NCI-H2227 (cell line): ENCODE results near the gene MRPS7.

Experiments
- DNase-seq: peaks from one replicate; lab custom pipeline; 2025; ENCODE audit not compliant: unreplicated experiment; lab: John Stamatoyannopoulos, UW

MRPS7 gene

DNA sequence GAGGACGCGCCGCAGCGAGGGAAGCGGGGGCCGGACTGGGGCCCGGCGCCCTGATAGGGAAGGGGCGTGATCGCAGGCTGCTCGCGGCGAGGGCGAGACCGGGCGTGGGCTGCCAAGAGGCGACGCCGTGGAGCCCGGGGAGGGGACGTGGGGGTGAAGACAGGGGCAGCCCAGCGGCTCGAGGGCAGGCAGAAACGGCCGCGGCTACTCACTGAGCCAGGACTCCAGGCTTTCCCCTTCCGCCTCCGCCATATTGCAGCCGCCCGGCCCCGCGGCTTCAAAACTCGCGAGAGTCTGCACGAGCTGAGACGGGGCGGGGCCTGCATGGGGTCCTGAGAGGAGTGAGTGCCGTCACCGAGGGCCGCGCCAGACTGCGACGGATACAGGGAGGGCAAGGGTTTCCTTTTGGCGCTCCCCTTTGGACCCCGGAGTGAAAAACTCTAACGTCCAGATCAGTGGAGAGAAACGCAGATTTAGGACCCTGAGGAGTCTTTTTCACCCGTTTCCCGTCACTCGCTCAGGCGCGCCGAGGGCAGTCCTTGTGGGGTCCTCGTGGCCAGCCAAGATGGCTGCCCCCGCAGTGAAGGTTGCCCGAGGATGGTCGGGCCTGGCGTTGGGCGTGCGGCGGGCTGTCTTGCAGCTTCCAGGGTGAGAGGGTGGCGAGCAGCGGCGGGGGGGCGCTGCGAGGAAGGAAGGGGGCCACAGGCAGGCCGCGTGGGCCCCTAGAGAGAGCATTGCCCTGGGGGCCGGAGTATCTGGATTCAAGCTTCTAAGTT, at the start of gene MRPS7, which contains the start of gene GGA3:
TSS of gene MRPS7 (plus strand) at position 544 of the 776 bp plus-strand sequence. CDS start at position 566, 22 bp downstream.
TSS of gene GGA3 (minus strand) at position 271 of the 776 bp plus-strand sequence. CDS start at position 252, 19 bp downstream.
- DNase-seq: peak; percentile 97

DNA sequence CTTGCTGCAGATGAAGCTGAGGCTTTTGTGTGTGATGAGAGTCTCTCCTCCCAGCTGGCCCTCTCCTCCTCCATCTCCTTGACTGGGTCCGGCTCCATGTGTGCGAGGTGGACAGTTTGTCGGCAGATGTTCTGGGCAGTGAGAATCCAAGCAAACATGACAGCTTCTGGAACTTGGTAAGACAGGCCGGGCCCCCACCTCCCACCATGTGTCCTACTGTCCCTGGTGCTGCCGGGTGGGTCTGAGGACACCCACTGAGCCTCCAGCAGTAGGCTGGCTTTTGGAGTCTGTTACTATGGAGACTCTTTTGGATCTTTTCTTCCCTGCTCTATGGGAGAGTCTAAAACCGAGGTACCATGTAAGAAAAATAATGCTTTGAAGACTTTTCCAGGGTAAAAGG, 43.5 kb upstream of the MRPS7 start:
- DNase-seq: no peak

DNA sequence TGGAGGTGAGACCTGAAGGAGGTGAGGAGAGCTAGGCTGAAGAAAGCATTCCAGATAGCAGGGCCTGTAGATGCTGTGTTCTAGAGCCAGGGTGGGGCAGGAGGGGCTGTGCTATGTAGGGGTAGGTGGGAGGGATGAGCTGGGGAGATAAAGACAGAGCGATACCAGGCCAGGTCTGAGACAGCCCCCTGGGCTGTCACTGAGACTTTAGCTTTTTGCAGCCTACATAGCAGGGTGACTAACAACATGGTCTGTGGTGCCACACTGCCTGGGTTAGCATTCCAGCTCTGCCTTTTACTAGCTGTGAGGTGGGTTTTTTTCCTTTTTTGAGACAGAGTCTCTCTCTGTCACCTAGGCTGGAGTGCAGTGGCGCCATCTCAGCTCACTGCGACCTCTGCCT, 41.9 kb upstream of the MRPS7 start:
- DNase-seq: no peak

DNA sequence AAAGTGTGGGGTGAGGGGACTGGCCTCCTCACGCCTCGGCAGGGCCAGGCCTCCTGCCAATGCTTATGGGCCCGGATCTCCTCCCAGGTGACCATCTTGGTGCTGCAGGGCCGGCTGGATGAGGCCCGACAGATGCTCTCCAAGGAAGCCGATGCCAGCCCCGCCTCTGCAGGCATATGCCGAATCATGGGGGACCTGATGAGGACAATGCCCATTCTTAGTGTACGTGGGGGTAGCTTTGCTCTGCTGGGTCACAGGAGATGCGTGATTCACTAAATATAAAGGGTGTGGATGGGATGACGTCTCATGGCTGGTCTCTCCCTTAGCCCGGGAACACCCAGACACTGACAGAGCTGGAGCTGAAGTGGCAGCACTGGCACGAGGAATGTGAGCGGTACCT, 36.7 kb upstream of the MRPS7 start:
- no peak for DNase-seq

DNA sequence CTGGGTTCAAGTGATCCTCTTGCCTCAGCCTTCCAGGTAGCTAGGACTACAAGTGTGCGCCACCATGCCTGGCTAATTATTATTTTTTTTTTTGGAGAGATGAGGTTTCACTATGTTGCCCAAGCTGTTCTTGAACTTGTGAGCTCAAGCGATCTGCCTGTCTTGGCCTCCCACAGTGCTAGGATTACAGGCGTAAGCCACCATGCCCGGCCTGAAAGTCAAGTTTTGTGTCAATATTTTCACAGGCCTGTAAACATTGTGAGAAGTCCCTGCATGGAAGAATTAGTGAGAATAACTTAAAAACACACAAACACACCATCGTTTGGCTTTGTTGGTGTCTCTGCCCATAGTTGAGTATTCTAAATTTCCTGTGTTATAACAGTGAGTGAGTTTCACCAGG, 34.0 kb upstream of the MRPS7 start:
- no peak for DNase-seq

DNA sequence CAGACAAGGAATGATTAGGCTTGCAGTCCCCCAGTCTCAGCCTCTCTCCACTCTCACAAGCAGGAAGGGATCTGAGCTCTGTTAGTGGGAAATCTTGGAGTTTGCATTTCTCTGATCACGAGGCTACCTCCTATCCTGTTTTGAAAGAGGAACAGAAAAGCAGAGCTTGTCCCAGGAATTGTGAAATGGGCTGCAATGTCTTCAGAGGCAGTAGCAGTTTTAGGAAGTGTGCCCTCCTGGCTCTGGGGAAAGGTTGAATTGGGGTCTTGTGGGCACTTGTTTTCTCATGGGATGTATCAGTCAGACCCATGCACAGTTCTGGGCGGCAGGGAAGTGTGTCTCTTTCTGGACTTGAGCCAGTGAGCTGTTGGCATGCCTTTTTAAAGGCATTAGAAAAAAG, 33.4 kb upstream of the MRPS7 start:
- DNase-seq: no peak

DNA sequence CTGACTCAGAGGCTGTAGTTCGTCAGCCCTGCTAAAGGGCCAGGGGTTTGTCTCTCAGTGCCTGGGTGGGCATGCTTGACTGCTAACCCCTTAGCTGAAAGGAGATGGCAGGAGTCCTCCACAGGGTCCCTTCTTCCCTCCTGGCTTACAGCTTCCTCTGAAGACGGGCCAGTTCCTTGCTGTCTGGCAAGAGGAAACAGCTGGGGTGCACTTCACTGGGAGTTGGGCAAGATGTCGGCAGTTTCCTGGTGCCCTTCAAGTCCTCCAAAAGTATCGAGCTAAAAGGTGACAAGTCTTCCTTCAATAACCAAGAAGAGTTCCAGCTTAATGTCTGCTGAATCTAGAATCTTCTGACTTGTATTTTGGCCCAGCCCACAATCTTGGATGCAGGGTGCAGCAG, 32.8 kb upstream of the MRPS7 start:
- DNase-seq: no peak

DNA sequence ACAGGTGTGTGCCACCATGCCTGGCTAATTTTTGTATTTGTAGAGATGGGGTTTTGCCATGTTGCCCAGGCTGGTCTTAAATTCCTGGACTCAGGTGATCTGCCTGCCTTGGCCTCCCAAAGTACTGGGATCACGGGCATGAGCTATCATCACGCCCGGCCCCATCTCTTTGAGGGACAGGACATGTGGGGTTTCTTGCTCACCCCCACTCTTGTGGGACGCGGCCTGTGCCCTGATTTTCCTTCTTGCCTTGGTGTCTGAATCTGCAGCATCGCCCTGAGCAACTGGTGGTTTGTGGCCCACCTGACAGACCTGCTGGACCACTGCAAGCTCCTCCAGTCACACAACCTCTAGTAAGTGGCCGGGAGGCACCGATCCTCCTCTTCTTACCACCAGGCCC, 30.6 kb upstream of the MRPS7 start:
- no peak for DNase-seq

DNA sequence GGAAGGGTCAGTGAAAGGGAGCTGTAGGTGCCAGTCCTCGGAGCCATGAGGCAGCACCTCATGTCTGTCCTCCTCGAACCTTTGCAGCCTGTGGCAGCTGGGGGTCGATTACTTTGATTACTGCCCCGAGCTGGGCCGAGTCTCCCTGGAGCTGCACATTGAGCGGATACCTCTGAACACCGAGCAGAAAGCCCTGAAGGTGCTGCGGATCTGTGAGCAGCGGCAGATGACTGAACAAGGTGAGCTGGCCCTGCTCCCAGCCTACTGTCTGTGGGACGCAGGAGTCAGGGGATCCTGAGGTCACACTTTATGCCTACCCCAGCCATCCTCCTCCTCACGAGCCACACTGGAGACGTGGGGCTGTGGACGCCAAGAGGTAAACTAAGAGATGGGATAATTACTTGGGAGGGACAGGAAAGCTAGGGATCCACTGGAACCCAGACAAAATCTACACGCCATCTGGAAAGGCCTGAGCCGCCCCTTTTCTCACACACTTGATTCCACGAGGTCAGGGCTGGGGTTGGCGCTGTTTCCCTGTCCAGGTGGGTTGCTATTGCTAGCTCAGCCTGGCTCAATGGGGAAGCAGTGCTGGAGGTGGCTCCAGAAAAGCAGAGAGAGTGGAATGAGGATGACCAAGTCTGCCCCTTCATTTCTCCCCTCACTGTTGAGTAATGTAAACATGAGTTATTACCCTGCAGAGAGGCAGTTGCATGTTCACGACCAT, 29.8 kb upstream of the MRPS7 start:
- DNase-seq: no peak

DNA sequence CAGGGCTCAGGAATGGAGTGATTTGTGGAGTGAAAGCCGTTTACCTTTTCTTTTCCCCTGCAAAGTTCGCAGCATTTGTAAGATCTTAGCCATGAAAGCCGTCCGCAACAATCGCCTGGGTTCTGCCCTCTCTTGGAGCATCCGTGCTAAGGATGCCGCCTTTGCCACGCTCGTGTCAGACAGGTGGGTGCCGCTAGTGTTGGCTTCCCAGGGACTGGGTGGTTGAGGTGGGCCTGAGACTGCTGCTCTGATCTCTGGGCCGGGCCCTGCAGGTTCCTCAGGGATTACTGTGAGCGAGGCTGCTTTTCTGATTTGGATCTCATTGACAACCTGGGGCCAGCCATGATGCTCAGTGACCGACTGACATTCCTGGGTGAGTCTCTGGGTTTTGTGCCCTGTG, 28.9 kb upstream of the MRPS7 start:
- DNase-seq: no peak

DNA sequence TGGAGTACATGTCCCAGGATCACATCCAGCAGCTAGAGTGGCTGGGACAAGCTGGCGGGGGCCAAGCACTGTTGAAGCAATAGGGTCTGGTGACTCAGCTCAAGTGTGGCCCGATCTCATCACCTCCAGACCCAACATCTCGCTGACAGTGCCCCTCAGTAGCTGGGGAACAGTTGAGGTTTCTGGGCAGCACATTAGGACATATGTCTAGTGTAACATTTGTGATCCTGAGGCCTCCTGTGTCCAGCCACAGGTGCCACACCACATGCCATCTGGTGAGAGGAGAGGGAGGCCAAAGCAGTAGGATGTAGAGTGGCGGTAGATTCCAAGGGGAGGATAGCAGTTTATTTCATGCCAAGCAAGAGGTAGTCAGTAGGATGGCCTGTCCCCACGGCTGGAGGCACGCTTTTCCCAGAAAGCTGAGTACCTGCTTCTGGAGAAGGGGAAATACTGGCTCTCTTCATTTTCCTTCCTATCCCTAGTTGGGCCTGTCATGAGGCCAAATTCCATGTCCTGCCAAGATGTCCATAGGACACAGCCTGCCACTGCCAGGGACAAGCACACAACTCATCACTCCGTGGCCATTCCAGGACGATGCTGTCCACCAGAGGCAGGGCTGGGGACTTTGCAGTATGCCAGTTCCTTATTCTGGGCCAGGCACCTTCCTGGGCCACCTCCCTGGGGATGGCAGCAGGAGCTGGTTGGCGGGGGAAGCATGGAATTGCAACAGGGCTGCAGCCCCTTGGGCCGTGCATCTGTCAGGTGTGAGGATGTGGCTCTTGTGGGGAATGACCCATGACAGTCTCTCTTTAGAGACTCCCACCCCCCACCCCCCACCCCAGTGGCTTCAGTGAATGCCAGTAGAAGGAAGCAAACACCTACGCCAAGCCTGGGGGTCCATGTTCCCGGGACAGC, 24.3 kb upstream of the MRPS7 start:
- no peak for DNase-seq

DNA sequence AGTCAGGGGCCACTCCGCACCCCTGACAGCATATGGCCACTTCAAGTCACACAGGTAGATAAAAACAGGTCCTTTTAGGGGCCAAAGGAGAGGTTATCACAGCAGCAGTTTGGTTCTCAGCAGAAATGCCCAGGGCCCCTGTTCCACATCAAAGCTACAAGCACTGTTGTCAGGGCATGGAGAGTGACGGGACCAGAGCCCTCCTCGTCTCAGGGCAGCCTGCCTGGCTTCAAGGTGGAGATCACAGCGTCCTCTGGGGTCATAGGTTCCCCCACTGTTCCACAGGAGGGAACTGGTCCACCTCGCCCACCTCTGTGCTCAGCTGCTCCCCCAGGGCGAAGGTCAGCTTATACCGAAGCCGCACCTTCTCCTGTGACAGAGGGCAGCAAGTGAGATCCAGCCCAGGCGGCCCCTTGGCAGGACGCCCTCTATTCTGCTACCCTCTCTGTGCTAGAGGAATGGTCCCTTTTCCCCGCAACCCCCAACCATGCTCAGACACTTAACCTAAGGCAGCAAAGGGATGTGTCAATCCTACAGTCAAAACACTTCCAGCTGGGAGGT, 23.6 kb upstream of the MRPS7 start:
- DNase-seq: no peak

DNA sequence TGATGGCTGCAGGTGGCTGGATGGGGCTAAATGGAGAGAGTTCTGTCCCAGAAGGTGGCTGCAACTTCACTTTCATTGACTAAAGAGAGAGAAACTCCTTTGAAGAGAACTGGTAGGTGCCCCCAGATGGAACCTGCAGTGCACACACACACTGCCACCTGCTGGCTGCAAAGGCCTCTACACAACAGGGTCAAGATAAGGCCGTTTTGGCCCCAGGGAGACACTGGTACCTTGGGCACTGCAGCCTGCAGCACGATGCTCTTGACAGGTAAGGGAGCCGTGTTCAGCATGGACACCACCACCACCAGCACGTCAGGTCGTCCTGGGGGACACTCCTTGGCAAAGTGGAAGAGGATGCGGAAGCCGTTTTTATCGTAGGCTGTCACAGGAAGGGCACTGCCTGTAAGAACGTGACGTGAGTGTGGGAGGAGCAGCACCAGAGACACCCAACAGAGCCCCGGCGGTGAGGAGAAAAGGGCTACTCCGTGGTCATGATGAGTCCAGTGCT, 22.9 kb upstream of the MRPS7 start:
- peak; percentile 70 for DNase-seq

DNA sequence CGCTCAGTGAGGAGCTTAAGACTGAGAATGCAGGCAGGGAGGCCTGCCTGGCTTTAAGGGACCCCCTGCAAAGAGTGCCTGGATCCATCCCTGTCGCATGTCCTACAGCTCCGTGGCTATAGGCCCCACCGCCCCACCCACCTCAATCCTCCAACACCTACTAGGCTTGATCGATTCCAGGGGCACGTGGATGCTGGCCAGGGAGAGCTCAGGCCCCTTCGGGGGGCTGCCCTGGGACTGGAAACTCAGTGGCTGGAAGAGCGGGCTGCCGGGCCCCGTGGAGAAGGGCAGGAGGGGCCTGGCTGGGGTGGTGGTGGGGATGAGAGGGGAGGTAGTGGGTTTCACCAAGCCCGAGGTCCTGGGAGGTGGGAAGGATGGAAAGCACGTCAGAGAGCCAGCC, 22.5 kb upstream of the MRPS7 start:
- no peak for DNase-seq

DNA sequence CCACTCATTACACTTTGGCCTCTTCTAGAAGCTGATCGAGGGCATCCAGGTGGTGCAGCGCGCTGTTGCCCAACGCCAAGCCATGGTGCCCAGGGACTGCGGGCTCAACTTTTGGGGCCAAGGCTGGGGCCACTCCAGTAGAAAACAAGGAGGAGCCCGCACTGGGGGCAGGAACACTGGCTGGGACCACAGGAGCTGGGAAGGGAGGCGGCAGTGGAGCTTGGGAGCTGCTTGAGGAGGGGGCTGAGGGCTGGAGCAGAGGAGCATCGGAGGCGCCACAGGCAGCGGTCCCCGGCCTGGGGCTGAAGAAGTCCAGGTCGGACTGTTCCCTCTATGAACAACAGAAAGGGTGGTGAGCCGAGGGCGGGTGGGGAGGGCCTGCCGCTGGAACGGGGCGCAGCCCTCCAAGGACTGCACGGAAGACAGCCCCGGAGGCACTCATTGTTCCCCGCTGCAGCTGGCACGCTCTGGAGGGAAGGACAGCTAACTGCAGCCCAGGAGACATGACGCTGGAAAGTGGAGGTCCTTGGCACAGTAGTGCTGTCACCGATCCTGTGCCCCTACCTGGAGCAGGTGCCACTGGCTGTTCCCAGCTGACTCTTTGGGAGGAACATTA, 21.8 kb upstream of the MRPS7 start:
- DNase-seq: no peak

DNA sequence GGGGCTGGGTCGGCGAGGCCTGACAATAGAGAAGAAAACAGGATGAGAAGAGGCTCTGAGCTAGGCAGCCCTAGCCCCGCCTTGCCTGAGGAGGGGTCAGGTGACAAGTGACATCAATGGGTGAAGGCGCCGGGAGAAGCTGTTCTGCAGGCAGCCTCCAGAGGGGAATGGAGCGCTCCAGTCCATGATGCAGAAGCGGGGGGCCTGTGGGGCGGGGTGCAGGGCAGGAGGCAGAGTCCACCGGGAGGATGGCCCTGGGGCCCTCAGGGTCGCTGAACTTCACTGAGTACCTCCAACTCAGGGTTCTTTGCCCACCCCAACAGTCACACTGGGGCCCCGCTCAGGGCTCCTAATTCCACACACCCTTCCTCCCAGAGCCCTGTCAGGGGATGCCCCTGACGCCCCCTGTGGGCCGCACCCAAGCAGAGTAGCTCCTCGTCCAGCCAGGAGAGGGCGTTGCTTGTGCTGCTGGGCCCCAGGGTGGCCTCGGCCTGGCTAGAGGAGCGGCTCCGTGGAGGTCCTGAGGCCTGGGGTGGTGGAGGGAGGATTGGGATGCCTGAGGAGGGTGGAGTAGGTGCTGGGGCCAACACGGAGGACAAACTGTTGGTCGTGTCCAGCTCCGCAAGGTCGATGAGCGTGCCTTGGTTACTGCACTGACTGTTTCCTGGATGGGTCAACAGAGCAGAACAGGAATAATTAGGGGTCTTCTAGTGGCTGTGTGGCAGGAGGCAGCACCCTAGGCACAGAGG, 21.1 kb upstream of the MRPS7 start:
- DNase-seq: peak; percentile 65

DNA sequence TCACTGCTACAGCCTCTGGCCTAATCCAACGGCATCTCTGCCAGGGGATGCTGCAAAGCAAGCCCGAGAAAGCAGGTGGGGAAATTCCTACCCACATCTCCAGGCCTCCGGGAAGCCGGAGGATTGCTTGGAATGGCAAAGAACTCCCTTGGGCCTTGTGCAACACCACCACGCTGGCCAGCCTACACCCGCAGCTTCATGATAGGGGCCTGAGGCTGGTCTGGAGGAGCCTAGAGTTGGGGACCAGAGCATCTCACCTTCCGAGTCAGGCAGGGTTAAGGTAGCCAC, 20.6 kb upstream of the MRPS7 start:
- DNase-seq: no peak

DNA sequence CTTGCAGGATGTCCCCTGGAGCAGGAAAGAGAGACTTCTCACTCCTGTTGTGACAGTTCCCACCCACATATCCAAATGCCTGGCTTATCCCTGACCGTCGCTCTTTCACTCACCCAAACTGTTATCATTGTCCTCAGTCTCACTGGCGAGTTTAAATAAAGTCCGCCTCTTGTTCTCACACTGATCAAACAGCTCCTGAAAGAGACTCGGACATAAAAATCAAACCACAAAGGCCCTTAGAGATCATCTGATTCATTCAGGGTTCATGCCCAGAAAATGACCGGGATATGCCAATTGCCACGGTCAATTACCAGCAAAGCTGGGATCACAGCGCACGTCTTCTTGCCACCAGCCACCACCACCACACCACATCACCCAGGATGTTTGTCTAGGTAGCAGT, 20.2 kb upstream of the MRPS7 start:
- no peak for DNase-seq

DNA sequence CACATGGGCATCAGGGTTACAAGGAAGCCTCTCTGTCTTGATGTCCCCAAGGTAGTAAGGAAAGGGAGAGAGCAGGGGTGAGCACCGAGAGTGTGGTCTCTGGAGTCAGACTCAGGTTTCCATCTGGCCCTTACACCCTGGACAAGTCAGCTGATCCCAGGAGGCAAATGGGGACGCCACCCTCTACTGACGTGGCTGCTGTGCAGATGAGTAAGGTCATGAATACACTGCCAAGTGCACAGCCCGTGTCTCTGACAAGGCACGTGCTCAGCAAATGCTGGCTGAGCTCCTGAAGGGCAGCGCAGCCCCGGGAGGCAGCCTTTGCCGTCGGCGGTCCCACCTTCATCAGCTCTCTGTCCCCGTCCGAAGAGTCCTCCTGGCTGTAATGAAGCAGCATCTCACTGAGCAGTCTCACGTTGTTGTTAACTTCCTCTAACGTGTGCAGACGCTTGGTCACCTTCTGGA, 19.7 kb upstream of the MRPS7 start:
- DNase-seq: no peak
